Nephron progenitor cell (in vitro differentiated cells): ENCODE results near the gene SH3BP5.
A peak's percentile ranks its signal among the peaks of the same experiment; 100 is the strongest.

Experiments used
- DNase-seq: peaks from one replicate; pipeline ENCODE4 v3.0.0; 2021
- H3K27ac Mint-ChIP-seq: 2 replicates; pipeline ENCODE4 v1.8.0; 2021; ENCODE audit warnings: mild to moderate bottlenecking, moderate library complexity, mixed read lengths
- H3K27me3 Mint-ChIP-seq: 2 replicates; pipeline ENCODE4 v1.8.0; 2021; ENCODE audit warnings: mild to moderate bottlenecking, low read depth, mixed read lengths; ENCODE audit not compliant: poor library complexity
- H3K36me3 Mint-ChIP-seq: 2 replicates; pipeline ENCODE4 v1.8.0; 2021; ENCODE audit warnings: low read depth, mixed read lengths
- H3K4me1 Mint-ChIP-seq: 2 replicates; pipeline ENCODE4 v1.8.0; 2021; ENCODE audit warnings: mixed read lengths
- H3K4me3 Mint-ChIP-seq: 2 replicates; pipeline ENCODE4 v1.8.0; 2021; ENCODE audit warnings: mild to moderate bottlenecking, moderate library complexity, mixed read lengths
- H3K9me3 Mint-ChIP-seq: 2 replicates; pipeline ENCODE4 v1.8.0; 2021; ENCODE audit warnings: mild to moderate bottlenecking, moderate library complexity, mixed read lengths
- CTCF ChIP-seq: fragments of 200-600 bp; sonication (generic); IDR thresholded peaks from 2 replicates; pipeline ENCODE4 v1.5.0; 2021; ENCODE audit warnings: antibody characterized with exemption

SH3BP5 gene

DNA sequence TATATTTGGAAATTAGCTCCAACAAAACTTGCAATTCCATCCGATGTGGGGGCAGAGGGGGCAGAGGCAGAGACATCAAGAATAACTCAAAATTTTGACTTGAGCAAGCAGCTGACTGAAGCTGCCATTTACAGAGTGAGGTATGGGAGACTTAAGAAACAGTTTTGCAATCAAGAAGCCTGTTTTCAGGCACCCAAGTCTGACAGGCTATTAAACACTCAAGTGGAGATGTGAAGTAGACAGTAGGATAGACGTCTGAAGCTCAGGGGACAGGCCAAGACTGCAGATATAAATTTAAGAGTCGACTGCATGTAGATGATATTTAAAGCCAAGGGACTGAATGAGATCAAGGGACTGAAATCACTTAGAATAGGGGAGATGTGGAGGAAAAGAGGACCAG is 9.9 kb upstream of the SH3BP5 start:
- no peak for TF ChIP-seq CTCF
- H3K4me1 Mint-ChIP-seq: peaks cover 5% of the 10 kb centered on the region
- H3K36me3 Mint-ChIP-seq: no peaks in the 10 kb centered on the region
- H3K27me3 Mint-ChIP-seq: peaks cover 5% of the 10 kb centered on the region
- no peak overlapping the region for H3K27ac Mint-ChIP-seq
- H3K9me3 Mint-ChIP-seq: no peaks in the 10 kb centered on the region
- H3K4me3 Mint-ChIP-seq: no peak overlapping the region
- DNase-seq: no peak

DNA sequence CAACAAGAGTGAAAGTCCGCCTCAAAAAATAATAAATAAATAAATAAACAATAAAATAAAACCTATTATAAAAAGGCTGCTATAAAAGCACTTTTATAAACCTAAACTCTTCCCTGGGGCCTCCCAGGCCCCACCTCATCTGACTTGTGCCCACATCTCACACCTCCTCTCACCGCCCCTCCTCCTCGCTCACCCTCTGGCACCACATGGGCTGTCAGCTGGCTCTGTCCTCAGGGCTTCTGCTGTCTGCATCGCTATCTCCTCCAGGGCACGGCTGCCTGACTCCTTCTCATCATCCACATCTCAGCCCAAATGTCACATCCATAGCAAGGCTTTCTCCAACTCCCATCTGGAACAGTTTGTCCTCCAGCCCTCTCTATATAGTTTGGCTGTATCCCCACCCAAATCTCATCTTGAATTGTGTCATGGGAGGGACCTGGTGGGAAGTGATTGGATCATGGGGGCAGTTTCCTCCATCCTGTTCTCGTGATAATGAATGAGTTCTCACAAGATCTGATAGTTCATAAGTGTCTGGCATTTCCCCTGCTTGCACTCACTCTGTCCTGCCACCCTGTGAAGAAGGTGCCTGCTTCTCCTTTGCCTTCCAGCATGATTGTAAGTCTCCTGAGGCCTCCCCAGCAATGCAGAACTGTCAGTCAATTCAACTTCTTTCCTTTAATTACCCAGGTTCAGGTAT is 8.8 kb upstream of the SH3BP5 start:
- Mint-ChIP-seq H3K27me3 (peaks cover 8% of the 10 kb centered on the region), H3K4me1 (peaks cover 5% of the 10 kb centered on the region), H3K27ac (peak overlapping the region; percentile 41), H3K4me3 (no peak overlapping the region), H3K36me3 (no peaks in the 10 kb centered on the region), H3K9me3 (no peaks in the 10 kb centered on the region)
- no peak for DNase-seq
- TF ChIP-seq CTCF: no peak

DNA sequence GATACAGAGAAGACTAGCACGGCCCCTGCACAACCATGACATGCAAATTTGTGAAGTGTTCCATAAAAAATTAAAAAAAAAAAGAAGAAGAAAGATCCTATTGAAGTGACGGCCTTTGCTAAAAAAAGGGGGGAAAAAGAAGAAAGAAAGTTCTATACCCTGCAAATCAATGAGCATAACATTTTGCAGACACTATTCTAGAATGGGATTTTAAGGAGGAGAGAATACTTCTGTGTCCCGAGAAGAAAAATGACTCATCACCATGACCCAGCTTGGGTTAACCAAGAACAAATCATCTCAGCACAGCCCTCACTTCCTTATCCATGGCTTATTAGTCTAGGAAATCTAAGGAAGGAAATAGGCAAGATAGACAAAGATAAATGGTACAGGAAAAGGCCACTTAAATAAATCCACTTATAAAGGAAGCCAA is 7.4 kb upstream of the SH3BP5 start:
- H3K9me3 Mint-ChIP-seq: no peaks in the 10 kb centered on the region
- H3K4me3 Mint-ChIP-seq: no peak overlapping the region
- no peak for TF ChIP-seq CTCF
- no peak for DNase-seq
- no peak overlapping the region for H3K27ac Mint-ChIP-seq
- peaks cover 5% of the 10 kb centered on the region for H3K4me1 Mint-ChIP-seq
- H3K36me3 Mint-ChIP-seq: no peaks in the 10 kb centered on the region
- peaks cover 2% of the 10 kb centered on the region for H3K27me3 Mint-ChIP-seq

GRCh38 chr3:15339001-15339400 is 6.6 kb upstream of the SH3BP5 start:
- Mint-ChIP-seq H3K4me3 (no peak overlapping the region), H3K36me3 (no peaks in the 10 kb centered on the region), H3K4me1 (peaks cover 5% of the 10 kb centered on the region), H3K27me3 (peaks cover 2% of the 10 kb centered on the region), H3K9me3 (no peaks in the 10 kb centered on the region), H3K27ac (no peak overlapping the region)
- TF ChIP-seq CTCF: no peak
- DNase-seq: no peak

DNA sequence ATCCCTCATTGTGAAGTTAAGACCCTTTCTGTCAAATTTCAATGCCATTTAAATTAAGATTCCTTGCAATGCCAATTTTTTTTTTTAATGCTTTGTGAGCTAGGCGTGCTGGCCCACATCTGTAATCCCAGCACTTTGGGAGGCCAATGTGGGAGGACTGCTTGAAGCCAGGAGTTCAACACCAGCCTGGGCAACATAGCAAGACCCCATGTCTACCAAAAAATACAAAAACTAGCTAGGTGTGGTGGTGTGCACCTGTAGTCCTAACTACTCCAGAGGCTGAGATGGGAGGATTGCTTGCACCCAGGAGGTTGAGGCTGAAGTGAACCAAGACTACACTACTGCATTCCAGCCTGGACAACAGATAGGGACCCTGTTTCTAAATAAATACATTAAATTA is 5.6 kb upstream of the SH3BP5 start:
- no peak overlapping the region for H3K4me3 Mint-ChIP-seq
- no peak for DNase-seq
- peaks cover 8% of the 10 kb centered on the region for H3K4me1 Mint-ChIP-seq

More for the DNA sequence above, 5.6 kb upstream of the SH3BP5 start:
- TF ChIP-seq CTCF: no peak
- H3K36me3 Mint-ChIP-seq: no peaks in the 10 kb centered on the region
- no peaks in the 10 kb centered on the region for H3K9me3 Mint-ChIP-seq
- H3K27ac Mint-ChIP-seq: no peak overlapping the region
- H3K27me3 Mint-ChIP-seq: peaks cover 6% of the 10 kb centered on the region
